BE2C (cell line): ENCODE data around the gene TMEM37.

Source experiments
- DNase-seq: peaks from one replicate; pipeline ENCODE4 v3.0.0-alpha.2; 2020
- H3K27me3 ChIP-seq: fragments of 250-450 bp; sonication (Bioruptor Pico); 2 replicates; pipeline ENCODE4 v1.5.1; 2020; ENCODE audit warnings: mild to moderate bottlenecking
- H3K36me3 ChIP-seq: fragments of 250-450 bp; sonication (Bioruptor Pico); 2 replicates; pipeline ENCODE4 v1.5.1; 2020; ENCODE audit warnings: mild to moderate bottlenecking
- H3K4me1 ChIP-seq: fragments of 250-450 bp; sonication (Bioruptor Pico); 2 replicates; pipeline ENCODE4 v1.5.1; 2020
- H3K4me3 ChIP-seq: 2 replicates; pipeline ENCODE4 v1.5.1; 2011; ENCODE audit warnings: low read depth, low read length
- H3K9me3 ChIP-seq: fragments of 250-450 bp; sonication (Bioruptor Pico); 2 replicates; pipeline ENCODE4 v1.5.1; 2020
- TF ChIP-seq, protein P1 (sequence below): IDR thresholded peaks from 2 replicates; pipeline ENCODE4 v1.5.1; 2012; ENCODE audit warnings: mild to moderate bottlenecking, low read depth, low read length

The TMEM37 gene

DNA sequence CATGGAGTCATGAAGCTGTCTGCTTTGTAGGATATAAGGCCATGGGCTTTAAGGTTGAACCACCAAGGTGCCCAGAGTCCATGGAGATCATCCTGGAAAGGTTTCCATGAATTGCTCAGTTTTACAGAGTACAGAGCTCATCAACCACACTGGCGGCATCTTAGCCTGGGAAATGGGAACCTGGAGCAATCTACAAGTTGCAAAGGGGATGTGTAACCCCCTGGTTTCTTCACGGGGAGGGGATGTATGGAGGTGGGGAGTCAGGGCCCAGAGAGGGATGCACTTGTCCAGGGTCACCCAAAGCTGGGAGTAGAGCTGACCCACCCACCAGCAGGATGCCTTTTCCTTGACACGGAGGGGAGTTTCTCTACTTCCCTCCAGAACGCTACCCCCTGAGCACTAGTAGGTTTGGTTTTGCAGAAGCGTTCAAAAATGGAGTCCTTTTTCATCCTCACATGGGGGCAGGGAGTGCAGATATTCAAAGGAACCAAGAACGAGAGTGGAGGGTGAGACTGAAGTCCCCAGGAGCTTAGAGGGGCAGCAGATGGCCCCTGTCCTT is 7.2 kb downstream of the TMEM37 start:
- DNase-seq = no peak
- Histone ChIP-seq H3K36me3 (no peaks in the 10 kb centered on the region), H3K27me3 (no peaks in the 10 kb centered on the region), H3K4me3 (no peak overlapping the region), H3K4me1 (no peaks in the 10 kb centered on the region), H3K9me3 (no peaks in the 10 kb centered on the region)
- TF ChIP-seq, protein P1, sequence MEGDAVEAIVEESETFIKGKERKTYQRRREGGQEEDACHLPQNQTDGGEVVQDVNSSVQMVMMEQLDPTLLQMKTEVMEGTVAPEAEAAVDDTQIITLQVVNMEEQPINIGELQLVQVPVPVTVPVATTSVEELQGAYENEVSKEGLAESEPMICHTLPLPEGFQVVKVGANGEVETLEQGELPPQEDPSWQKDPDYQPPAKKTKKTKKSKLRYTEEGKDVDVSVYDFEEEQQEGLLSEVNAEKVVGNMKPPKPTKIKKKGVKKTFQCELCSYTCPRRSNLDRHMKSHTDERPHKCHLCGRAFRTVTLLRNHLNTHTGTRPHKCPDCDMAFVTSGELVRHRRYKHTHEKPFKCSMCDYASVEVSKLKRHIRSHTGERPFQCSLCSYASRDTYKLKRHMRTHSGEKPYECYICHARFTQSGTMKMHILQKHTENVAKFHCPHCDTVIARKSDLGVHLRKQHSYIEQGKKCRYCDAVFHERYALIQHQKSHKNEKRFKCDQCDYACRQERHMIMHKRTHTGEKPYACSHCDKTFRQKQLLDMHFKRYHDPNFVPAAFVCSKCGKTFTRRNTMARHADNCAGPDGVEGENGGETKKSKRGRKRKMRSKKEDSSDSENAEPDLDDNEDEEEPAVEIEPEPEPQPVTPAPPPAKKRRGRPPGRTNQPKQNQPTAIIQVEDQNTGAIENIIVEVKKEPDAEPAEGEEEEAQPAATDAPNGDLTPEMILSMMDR = no peak

DNA sequence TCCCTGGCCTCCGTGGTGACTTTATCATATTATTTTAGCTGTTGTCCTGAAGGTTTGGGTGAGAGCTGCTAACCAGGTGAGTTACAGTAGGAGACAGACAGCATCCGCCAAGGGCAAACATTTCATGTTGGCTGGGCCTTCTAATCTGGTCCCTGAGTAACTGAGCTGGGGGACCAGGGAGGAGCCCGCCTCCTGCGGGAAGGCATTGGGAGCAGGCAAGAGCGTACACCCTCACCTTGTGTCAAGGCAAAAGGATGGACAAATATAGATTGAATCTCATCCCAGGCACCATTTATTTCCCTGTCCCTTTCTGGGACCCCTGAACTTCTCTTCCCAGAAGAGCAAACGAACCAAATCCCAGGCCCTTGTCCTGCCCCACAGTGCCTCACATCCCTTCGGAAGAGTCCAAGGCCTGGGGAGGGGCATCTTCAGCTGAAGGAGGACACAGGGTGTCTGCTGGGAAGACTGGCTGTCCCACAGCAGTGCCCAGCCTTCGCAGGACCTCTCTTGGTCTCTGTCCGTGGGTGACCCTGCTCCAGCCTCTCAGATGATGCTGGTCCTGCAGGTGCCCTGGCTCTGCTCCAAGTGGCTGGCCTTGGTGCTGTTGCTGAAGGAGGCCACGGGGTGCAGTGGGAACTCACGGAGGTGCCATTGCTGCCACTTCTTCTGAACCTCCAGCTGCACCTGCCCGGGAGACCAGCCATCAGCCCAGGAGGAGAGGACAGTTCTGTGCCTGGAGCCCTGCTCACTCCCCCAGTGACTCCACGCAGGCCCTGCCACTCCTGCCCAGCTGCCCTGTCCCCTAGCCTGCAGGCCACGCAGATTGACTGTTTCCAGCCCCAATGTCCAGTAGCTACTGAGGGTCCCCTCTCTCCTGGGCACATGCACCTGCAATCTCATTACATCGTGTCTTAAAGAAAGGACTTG is 8.2 kb downstream of the TMEM37 start:
- Histone ChIP-seq H3K4me3 (no peak overlapping the region), H3K4me1 (no peaks in the 10 kb centered on the region), H3K36me3 (no peaks in the 10 kb centered on the region), H3K27me3 (no peaks in the 10 kb centered on the region), H3K9me3 (no peaks in the 10 kb centered on the region)
- DNase-seq = no peak
- TF ChIP-seq, protein P1 = no peak

DNA sequence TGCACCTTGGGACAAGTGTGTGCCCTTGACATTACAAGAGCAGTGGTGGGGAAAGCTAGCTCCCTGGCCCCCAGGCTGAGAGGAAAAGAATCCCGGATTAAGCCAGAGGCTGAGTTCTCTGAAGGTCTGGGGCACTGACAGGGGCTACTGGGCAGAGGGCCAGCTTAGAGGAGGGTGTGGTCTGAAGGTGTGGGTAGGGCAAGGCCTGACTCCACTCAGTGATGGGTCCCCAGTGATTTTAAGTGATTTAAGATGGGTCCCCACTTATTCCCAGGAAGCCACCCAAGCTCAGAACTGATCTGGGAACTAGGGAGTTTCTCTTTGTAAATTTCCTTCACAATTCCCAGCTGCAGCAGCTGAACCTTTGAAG is 8.8 kb downstream of the TMEM37 start:
- Histone ChIP-seq H3K9me3 (no peaks in the 10 kb centered on the region), H3K36me3 (no peaks in the 10 kb centered on the region), H3K27me3 (no peaks in the 10 kb centered on the region), H3K4me1 (no peaks in the 10 kb centered on the region), H3K4me3 (no peak overlapping the region)
- TF ChIP-seq, protein P1 = no peak
- DNase-seq = no peak

DNA sequence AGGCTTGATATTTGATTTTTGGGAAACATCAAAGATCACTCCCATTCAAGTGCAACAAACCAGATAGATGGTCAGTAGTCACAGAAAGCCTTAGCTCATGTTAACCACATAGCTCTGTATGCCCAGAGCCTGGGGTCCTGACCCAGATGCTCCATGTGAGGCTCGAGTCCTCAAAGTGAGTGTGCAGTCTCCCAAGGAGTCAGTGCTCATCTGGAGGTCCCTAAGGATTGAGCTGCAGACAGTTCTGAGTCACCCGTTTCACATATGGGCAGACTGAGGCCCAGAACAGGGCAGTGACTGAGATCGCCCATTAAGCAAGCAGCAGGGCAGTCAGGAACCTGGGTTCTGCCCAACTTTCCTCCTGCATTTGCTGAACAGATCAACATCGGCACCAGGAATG is 9.2 kb downstream of the TMEM37 start:
- no peaks in the 10 kb centered on the region for H3K4me1 ChIP-seq
- no peak overlapping the region for H3K4me3 ChIP-seq
- H3K9me3 ChIP-seq = no peaks in the 10 kb centered on the region
- no peak for DNase-seq
- H3K36me3 ChIP-seq = no peaks in the 10 kb centered on the region
- TF ChIP-seq, protein P1 = no peak
- H3K27me3 ChIP-seq = no peaks in the 10 kb centered on the region

DNA sequence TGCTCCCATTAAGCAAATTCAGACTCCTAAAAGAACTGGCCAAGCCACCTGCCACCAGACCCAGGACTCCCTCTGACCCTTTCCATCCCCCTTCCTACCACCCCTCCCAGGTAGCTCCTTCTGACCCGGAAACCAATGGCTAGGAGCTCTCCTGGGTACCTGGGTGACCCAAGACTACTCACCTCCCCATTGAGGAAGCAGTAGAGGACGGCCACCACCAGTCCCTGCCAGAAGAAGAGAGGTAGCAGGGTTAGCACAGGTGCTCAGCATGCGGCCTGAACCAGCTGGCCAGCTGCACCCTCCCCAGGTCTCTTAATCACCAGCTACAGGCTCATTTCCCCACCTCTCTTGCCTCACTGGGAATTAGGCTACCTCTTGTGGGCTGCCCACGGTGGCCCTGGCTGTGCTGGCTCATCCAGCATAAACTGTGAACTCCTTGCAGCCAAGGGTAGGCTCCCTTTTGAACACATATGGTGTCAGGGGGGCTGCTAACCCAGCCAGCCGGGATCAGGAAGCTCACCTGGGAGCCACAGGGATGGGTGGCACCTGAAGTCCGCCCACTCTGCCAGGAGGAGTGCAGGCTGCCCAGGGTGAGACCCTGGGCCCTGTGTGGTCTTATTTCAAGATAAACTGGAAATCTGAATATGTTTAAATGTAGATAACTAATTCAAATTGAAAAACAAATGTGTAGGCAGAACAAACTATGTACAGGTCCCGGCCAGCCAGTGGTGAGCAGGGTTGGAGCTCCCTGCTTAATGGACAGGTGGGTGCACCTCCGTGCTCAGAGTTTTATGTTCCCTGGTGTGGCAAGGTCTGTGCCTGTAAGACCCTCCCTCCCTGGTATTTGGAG is 9.9 kb downstream of the TMEM37 start:
- no peaks in the 10 kb centered on the region for H3K4me1 ChIP-seq
- no peak overlapping the region for H3K4me3 ChIP-seq
- no peaks in the 10 kb centered on the region for H3K27me3 ChIP-seq
- no peaks in the 10 kb centered on the region for H3K9me3 ChIP-seq
- no peak for DNase-seq
- H3K36me3 ChIP-seq = no peaks in the 10 kb centered on the region
- TF ChIP-seq, protein P1 = no peak
